HFF-Myc (cell line): Measurements from ENCODE around the gene ATP5MG.

Experiments
- DNase-seq: peaks from one replicate; pipeline ENCODE4 v3.0.0-alpha.2; 2011; ENCODE audit warnings: low read depth; ENCODE audit errors: extremely low read depth
- H3K4me3 ChIP-seq: replicated peaks from 2 replicates; pipeline ENCODE4 v1.5.1; 2011; ENCODE audit warnings: low read depth, mild to moderate bottlenecking, control low read depth, low read length
- TF ChIP-seq, protein P1 (sequence below): IDR thresholded peaks from 2 replicates; pipeline ENCODE4 v1.5.1; 2012; ENCODE audit warnings: mild to moderate bottlenecking, low read depth, low read length, control low read depth; ENCODE audit errors: missing control alignments

The ATP5MG gene, protein sequence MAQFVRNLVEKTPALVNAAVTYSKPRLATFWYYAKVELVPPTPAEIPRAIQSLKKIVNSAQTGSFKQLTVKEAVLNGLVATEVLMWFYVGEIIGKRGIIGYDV

DNA sequence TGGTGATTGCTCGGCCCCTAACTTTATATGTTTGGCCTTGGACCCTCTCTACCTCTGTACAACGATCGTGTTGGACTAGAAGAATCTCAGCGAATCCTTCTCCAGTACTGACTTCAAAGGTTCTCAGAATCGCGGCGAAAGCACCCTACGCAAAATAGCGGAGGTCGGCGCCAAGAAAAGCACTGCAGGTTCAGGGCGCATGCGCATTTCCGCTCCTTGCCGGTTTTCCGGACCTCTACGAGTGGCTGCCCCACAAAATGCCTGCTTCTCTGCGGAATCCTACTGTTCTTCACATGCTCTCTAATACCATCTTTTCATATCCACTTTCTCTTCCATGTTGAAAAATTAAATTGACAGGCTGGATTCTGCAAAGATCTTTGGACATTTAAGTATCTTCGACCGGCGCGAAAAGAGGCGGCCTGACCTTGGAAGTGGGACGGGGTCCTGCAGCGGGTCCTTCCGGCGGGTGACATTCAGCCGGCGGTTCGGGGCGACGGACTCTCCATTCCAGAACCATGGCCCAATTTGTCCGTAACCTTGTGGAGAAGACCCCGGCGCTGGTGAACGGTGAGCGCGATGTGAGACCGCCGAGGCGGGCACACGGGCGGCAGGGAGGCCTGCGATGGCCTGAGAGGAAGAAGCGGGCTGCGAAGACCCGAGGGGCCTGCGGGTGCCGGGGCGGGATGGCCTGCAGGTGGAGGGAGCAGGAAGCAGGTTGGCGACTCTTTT, at the start of gene ATP5MG:
Gene ATP5MG, plus strand, starts transcription at position 456 of the 729 bp plus-strand sequence. Its CDS starts 60 bp downstream, at position 516.
- peak; percentile 77 for DNase-seq
- TF ChIP-seq, protein P1, sequence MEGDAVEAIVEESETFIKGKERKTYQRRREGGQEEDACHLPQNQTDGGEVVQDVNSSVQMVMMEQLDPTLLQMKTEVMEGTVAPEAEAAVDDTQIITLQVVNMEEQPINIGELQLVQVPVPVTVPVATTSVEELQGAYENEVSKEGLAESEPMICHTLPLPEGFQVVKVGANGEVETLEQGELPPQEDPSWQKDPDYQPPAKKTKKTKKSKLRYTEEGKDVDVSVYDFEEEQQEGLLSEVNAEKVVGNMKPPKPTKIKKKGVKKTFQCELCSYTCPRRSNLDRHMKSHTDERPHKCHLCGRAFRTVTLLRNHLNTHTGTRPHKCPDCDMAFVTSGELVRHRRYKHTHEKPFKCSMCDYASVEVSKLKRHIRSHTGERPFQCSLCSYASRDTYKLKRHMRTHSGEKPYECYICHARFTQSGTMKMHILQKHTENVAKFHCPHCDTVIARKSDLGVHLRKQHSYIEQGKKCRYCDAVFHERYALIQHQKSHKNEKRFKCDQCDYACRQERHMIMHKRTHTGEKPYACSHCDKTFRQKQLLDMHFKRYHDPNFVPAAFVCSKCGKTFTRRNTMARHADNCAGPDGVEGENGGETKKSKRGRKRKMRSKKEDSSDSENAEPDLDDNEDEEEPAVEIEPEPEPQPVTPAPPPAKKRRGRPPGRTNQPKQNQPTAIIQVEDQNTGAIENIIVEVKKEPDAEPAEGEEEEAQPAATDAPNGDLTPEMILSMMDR: no peak
- peak within 1 kb of the TSS; percentile 70 for H3K4me3 ChIP-seq

DNA sequence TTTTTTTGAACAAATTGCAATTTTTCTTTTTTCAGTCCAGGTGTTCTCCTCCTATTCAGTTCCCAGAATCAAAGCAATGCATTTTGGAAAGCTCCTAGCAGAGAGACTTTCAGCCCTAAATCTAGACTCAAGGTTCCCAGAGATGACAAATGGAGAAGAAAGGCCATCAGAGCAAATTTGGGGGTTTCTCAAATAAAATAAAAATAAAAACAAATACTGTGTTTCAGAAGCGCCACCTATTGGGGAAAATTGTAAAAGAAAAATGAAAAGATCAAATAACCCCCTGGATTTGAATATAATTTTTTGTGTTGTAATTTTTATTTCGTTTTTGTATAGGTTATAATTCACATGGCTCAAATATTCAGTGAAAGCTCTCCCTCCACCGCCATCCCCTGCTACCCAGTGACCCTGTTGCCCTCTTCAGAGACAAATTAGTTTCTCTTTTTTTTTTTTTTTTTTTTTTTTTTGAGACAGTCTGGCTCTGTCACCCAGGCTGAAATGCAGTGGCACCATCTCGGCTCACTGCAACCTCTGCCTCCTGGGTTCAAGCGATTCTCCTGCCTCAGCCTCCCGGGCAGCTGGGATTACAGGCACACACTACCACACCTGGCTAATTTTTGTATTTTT, 48.2 kb upstream of the ATP5MG start:
- TF ChIP-seq, protein P1: peak; percentile 21
- no peak overlapping the region for H3K4me3 ChIP-seq
- DNase-seq: no peak

DNA sequence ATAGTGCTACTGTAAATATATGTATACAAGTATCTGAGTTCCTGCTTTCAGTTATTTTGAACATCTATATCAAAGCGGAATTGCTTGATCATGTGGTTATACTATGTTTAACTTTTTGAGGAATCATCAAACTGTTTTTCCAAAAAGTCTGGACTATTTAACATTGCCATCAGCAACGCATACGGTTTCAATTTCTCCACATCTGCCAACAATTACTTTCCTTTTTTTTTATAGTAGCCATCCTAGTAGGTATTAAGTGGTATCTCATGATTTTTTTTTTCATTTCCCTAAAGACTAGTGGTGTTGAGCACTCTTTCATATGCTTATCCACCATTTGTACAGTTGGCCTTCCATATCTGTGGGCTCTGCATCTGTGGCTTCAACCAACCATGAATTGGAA, 43.3 kb upstream of the ATP5MG start:
- H3K4me3 ChIP-seq: no peak overlapping the region
- DNase-seq: peak; percentile 60
- TF ChIP-seq, protein P1: no peak

DNA sequence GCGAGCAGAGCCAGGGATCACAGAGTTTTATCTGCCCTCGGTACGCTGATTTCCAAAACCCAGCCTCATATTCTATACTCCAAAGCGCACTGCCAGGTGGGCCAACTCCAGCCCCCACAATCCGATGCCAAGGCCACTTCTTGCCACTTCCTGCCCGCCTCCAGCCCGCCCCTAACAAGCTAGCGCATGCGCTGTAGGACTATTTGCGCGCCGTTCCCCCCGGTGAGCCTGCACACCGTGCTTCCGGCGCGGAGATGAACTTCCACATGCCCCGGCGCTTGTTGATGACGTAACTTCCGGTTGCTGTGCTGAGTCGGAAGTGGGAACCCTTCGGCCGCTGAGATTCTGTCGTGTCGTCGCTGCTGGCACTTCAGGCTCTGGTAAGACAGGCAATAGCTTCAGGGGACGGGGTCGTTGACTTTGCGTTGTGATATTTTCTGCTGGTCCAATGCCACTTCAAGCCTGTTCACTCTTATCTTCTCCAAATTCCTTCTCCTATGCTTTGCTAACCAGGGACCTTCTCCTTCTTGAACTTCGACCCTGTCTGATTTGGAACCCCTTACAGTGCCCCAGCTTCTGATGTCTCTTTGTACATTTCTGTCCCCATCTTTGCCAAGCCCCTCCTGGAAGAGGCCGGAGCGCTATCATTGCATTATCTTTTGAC, 42.0 kb upstream of the ATP5MG start, which contains the start of gene UBE4A:
Gene UBE4A, plus strand, starts transcription at position 306 of the 664 bp plus-strand sequence. CDS start 5,481 bp downstream, outside the sequence.
- TF ChIP-seq, protein P1: no peak
- peak within 1 kb of the TSS; percentile 75 for H3K4me3 ChIP-seq
- peak; percentile 87 for DNase-seq

DNA sequence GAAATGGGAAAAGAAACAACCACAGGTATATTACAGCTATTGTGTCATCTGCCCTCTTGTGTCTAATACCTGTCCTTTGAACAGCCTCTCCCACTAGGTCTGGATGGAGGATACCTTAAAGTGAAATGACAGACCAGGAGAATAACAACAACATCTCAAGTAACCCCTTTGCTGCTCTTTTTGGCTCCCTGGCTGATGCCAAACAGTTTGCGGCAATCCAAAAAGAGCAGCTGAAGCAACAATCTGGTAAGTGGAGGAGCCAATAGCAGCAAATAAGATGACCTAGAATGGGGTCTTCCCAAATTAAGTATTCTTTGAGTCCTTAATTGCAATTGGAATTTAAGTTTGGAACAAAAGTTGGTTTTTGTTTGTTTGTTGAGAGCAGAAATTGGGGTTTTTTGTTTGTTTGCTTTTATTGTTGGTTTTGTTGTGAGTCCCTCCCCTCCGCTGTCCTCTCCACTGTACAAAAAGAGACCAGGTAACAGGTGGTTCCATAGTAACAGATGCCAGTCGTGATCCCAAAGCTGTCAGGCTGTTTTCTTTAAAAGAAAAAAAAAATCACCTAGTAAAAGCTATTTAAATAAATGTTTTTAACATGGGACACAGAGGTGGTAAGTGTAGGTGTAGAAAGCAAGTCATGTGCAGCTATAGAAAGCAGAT, 36.3 kb upstream of the ATP5MG start:
- TF ChIP-seq, protein P1: no peak
- DNase-seq: no peak
- H3K4me3 ChIP-seq: no peak overlapping the region

DNA sequence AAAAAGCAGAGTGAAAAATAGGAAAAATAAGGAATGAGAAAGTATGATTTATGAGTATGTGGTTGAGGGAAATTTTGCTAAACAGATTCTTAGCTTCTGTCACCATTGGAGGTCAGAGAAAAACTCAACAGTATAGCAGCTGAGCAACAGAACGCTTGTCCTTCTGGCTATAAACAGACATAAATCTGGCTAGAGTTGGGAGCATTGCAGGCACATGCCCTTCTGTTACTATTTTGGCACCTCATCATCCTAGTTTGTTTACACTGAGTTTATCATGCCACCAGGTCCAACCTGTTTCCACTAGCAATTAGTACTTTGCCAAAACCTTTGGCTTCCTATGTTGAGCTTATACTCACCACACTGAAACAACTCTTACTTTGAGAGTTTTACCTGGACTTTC, 35.1 kb upstream of the ATP5MG start:
- no peak overlapping the region for H3K4me3 ChIP-seq
- TF ChIP-seq, protein P1: no peak
- no peak for DNase-seq
